GM23338 (cell line): ENCODE measurements around the gene MME. TPM values are rescaled to one million over a fixed set of nuclear protein-coding genes. Genes with fewer than 3 reads are reported as not detected.

Experiments
- ATAC-seq: fragments of 200-7000 bp; cut with Tn5 transposase; 3 replicates; pipeline ENCODE4 v1.9.1; 2020
- DNase-seq: peaks from one replicate; pipeline ENCODE4 v3.0.0-alpha.2; 2015; ENCODE audit warnings: low spot score
- H2AFZ ChIP-seq: fragments of 200-600 bp; sonication (generic); 2 replicates; pipeline ENCODE4 v1.8.0; 2016; ENCODE audit warnings: antibody characterized with exemption, mild to moderate bottlenecking, moderate library complexity
- H3F3A ChIP-seq: fragments of 200-600 bp; sonication (generic); replicated peaks from 2 replicates; pipeline ENCODE4 v1.8.0; 2017; ENCODE audit warnings: antibody characterized with exemption, mixed run types, low read depth
- H3K27ac ChIP-seq: fragments of 200-600 bp; sonication (generic); 2 replicates; pipeline ENCODE4 v1.6.1; 2016; ENCODE audit warnings: low read depth
- H3K27me3 ChIP-seq: fragments of 200-600 bp; sonication (generic); 2 replicates; pipeline ENCODE4 v1.8.0; 2016; ENCODE audit warnings: mild to moderate bottlenecking, mixed run types, moderate library complexity; ENCODE audit not compliant: insufficient read depth
- H3K36me3 ChIP-seq: fragments of 200-600 bp; sonication (generic); 2 replicates; pipeline ENCODE4 v1.8.0; 2016; ENCODE audit warnings: mild to moderate bottlenecking; ENCODE audit not compliant: insufficient read depth
- H3K4me1 ChIP-seq: fragments of 200-600 bp; sonication (generic); 2 replicates; pipeline ENCODE4 v1.8.0; 2016; ENCODE audit warnings: mild to moderate bottlenecking, moderate library complexity; ENCODE audit not compliant: insufficient read depth
- H3K4me2 ChIP-seq: fragments of 200-600 bp; sonication (generic); 2 replicates; pipeline ENCODE4 v1.7.1; 2017; ENCODE audit warnings: mixed run types
- H3K4me3 ChIP-seq: fragments of 200-600 bp; sonication (generic); 2 replicates; pipeline ENCODE4 v1.6.1; 2016; ENCODE audit warnings: mixed run types
- H3K79me2 ChIP-seq: fragments of 200-600 bp; sonication (generic); replicated peaks from 2 replicates; pipeline ENCODE4 v1.8.0; 2017; ENCODE audit warnings: mild to moderate bottlenecking; ENCODE audit not compliant: insufficient read depth
- H3K9me2 ChIP-seq: fragments of 200-600 bp; sonication (generic); 2 replicates; pipeline ENCODE4 v1.8.0; 2017; ENCODE audit not compliant: insufficient read depth
- H4K20me1 ChIP-seq: fragments of 200-600 bp; sonication (generic); replicated peaks from 2 replicates; pipeline ENCODE4 v1.8.0; 2017; ENCODE audit warnings: mild to moderate bottlenecking; ENCODE audit not compliant: insufficient read depth
- H3K27ac Mint-ChIP-seq: 2 replicates; pipeline ENCODE4 v1.8.0; 2020; ENCODE audit warnings: inconsistent platforms, mild to moderate bottlenecking, moderate library complexity, mixed read lengths
- H3K27me3 Mint-ChIP-seq: 3 replicates; pipeline ENCODE4 v1.8.0; 2022; ENCODE audit warnings: low read depth, mild to moderate bottlenecking, moderate library complexity, mixed read lengths, inconsistent platforms; ENCODE audit not compliant: insufficient read depth, poor library complexity
- H3K36me3 Mint-ChIP-seq: 3 replicates; pipeline ENCODE4 v1.8.0; 2021; ENCODE audit warnings: low read depth, mild to moderate bottlenecking, inconsistent platforms, moderate library complexity, mixed read lengths
- H3K4me1 Mint-ChIP-seq: 3 replicates; pipeline ENCODE4 v1.8.0; 2020; ENCODE audit warnings: mild to moderate bottlenecking, inconsistent platforms, mixed read lengths
- H3K4me3 Mint-ChIP-seq: 3 replicates; pipeline ENCODE4 v1.8.0; 2021; ENCODE audit warnings: moderate library complexity, mild to moderate bottlenecking, inconsistent platforms, mixed read lengths
- H3K9me3 Mint-ChIP-seq: 3 replicates; pipeline ENCODE4 v1.8.0; 2020; ENCODE audit warnings: moderate library complexity, mild to moderate bottlenecking, inconsistent platforms, mixed read lengths
- CREB1 ChIP-seq: fragments of 250-450 bp; sonication (Bioruptor Pico); IDR thresholded peaks from 2 replicates; pipeline ENCODE4 v1.5.0; 2020; ENCODE audit warnings: low read depth, mild to moderate bottlenecking, moderate library complexity
- CTCF ChIP-seq, 2 experiments: fragments of 200-600 bp in 1 of 2; sonication (generic) in 1 of 2; conservative IDR thresholded peaks; 2 replicates each; pipeline versions ENCODE4 v1.5.1 to v1.6.1; 2016 to 2017; ENCODE audit warnings: antibody characterized with exemption in 2 of 2, low read depth in 2 of 2, mild to moderate bottlenecking in 2 of 2, moderate library complexity in 1 of 2
- ETS1 ChIP-seq: IDR thresholded peaks from 2 replicates; pipeline ENCODE4 v1.6.1; 2016; ENCODE audit warnings: antibody characterized with exemption
- EZH2 ChIP-seq: fragments of 200-600 bp; sonication (generic); IDR thresholded peaks from one replicate; pipeline ENCODE4 v1.8.0; 2017; ENCODE audit warnings: antibody characterized with exemption, mild to moderate bottlenecking, low read depth; ENCODE audit not compliant: unreplicated experiment
- EZH2phosphoT487 ChIP-seq: fragments of 200-600 bp; sonication (generic); IDR thresholded peaks from one replicate; pipeline ENCODE4 v1.8.1; 2018; ENCODE audit warnings: antibody characterized with exemption; ENCODE audit not compliant: unreplicated experiment
- JUNB ChIP-seq: IDR thresholded peaks from one replicate; pipeline ENCODE4 v1.6.1; 2016; ENCODE audit warnings: antibody characterized with exemption; ENCODE audit not compliant: unreplicated experiment
- NANOG ChIP-seq: IDR thresholded peaks from 2 replicates; pipeline ENCODE4 v1.6.1; 2016; ENCODE audit warnings: antibody characterized with exemption, borderline replicate concordance
- POLR2AphosphoS5 ChIP-seq: IDR thresholded peaks from 2 replicates; pipeline ENCODE4 v1.6.1; 2016; ENCODE audit warnings: antibody characterized with exemption, low read depth
- REST ChIP-seq: IDR thresholded peaks from one replicate; pipeline ENCODE4 v1.6.1; 2018; ENCODE audit warnings: antibody characterized with exemption; ENCODE audit not compliant: unreplicated experiment
- STAT1 ChIP-seq: IDR thresholded peaks from one replicate; pipeline ENCODE4 v1.6.1; 2016; ENCODE audit warnings: antibody characterized with exemption; ENCODE audit not compliant: unreplicated experiment
- ZNF114 ChIP-seq: fragments of 250-450 bp; sonication (Bioruptor Pico); IDR thresholded peaks from 2 replicates; pipeline ENCODE4 v1.5.0; 2020; ENCODE audit warnings: mild to moderate bottlenecking, moderate library complexity
- ZNF331 ChIP-seq: fragments of 250-450 bp; sonication (Bioruptor Pico); IDR thresholded peaks from 2 replicates; pipeline ENCODE4 v1.5.0; 2020; ENCODE audit warnings: low read depth, mild to moderate bottlenecking, moderate library complexity
- ZNF462 ChIP-seq: fragments of 250-450 bp; sonication (Bioruptor Pico); IDR thresholded peaks from 2 replicates; pipeline ENCODE4 v1.5.0; 2020; ENCODE audit warnings: mild to moderate bottlenecking, moderate library complexity
- polyA plus RNA-seq: library from polyadenylated mRNA; unstranded; fragments of >200 nt; fragmentation: Nextera tagmentation; extraction: Ambion mirVana; gene quantifications from 2 replicates; pipeline ENCODE4 v1.2.1, GENCODE V29; 2016
- total RNA-seq: library from RNA; depleted of rRNA; stranded (reverse); fragments of >200 nt; shearing (Covaris generic); gene quantifications from 2 replicates; pipeline ENCODE4 v1.2.3, GENCODE V29; 2014

MME gene
- total and polyA plus RNA-seq, 2 experiments from 2014 or later = 15.2 to 76.7 TPM

- H3K79me2 ChIP-seq = no peaks in the 10 kb centered on the region
- TF ChIP-seq EZH2phosphoT487 = no peak
- no peak for TF ChIP-seq REST
- TF ChIP-seq POLR2AphosphoS5 = no peak
- TF ChIP-seq CREB1 = no peak
- no peak for TF ChIP-seq ZNF114 (CRISPR knock-in tag)
- TF ChIP-seq ZNF462 = no peak
- no peak for TF ChIP-seq EZH2
- no peak for TF ChIP-seq STAT1
- no peak for TF ChIP-seq NANOG
- no peak for TF ChIP-seq ZNF331 (CRISPR knock-in tag)
- TF ChIP-seq CTCF (conservative IDR thresholded peaks at IDR 0.05; ENCODE audit: low read depth in 2 of 2) = no peak
- no peak for TF ChIP-seq ETS1
- TF ChIP-seq JUNB = no peak
- no peaks in the 10 kb centered on the region for H3F3A ChIP-seq
- H3K27ac Mint-ChIP-seq = no peak overlapping the region
- H3K27ac ChIP-seq = no peak overlapping the region
- H3K9me2 ChIP-seq = peaks cover 20% of the 10 kb centered on the region
- H3K36me3 Mint-ChIP-seq = peaks cover 6% of the 10 kb centered on the region; the same call in 1 of the 3 replicates
- peaks cover 6% of the 10 kb centered on the region for H3K27me3 Mint-ChIP-seq
- no peaks in the 10 kb centered on the region for H3K27me3 ChIP-seq
- ATAC-seq = no peak
- H3K4me2 ChIP-seq = no peak overlapping the region
- no peaks in the 10 kb centered on the region for H4K20me1 ChIP-seq
- DNase-seq = no peak
- H3K9me3 Mint-ChIP-seq = no peaks in the 10 kb centered on the region; the same call in 2 of the 3 replicates
- H3K4me1 Mint-ChIP-seq = no peaks in the 10 kb centered on the region
- H2AFZ ChIP-seq = no peak overlapping the region
- H3K4me3 ChIP-seq = no peak overlapping the region
- no peak overlapping the region for H3K4me3 Mint-ChIP-seq
- H3K4me1 ChIP-seq = no peaks in the 10 kb centered on the region
- no peaks in the 10 kb centered on the region for H3K36me3 ChIP-seq
Observed at GRCh38 chr3:155227141-155227540, 147.0 kb downstream of the MME start.
